ENCODE results near the gene FKBP8.

DNA sequence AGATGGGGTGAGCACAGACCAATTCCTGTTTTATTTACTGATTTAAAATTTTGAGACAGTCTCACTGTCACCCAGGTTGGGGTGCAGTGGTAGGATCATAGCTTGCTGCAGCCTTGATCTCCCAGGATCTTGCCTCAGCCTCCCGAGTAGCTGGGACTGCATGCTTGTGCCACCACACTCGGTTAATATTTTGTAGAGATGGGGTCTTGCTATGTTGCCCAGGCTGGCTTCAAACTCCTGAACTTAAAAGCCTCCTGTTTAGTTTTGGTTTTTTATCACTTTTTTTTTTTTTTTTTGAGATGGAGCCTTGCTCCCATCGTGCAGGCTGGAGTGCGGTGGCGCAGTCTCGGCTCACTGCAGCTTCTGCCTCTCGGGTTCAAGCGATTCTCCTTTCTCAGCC, 33.0 kb upstream of the FKBP8 start:
- TF ChIP-seq CTCF (IDR thresholded peaks at IDR 0.05; ENCODE audit: low read depth, low read length) = no peak
- no peak for TF ChIP-seq EZH2phosphoT487 (IDR thresholded peaks at IDR 0.05; ENCODE audit: low read depth)
